HepG2 (cell line): Measurements from ENCODE around the gene NUF2. TPM values are rescaled to one million over a fixed set of nuclear protein-coding genes. Genes with fewer than 3 reads are reported as not detected.

Source experiments
- ARID2 ChIP-seq: sonication (generic); formaldehyde crosslinking; IDR thresholded peaks from 2 replicates; pipeline ENCODE4 v1.8.1; 2022; ENCODE audit warnings: mild to moderate bottlenecking, missing genetic modification reagents, borderline replicate concordance
- DNMT3B ChIP-seq: conservative IDR thresholded peaks from 2 replicates; pipeline ENCODE4 v1.6.1; 2016; ENCODE audit warnings: missing biosample characterization, control low read depth
- FLYWCH1 ChIP-seq: sonication (generic); formaldehyde crosslinking; IDR thresholded peaks from 2 replicates; pipeline ENCODE4 v1.8.1; 2023; ENCODE audit warnings: mild to moderate bottlenecking, missing genetic modification reagents
- FOSL1 ChIP-seq: sonication (generic); formaldehyde crosslinking; IDR thresholded peaks from 2 replicates; pipeline ENCODE4 v1.9.0; 2021; ENCODE audit warnings: missing genetic modification reagents, borderline replicate concordance
- GATA4 ChIP-seq: sonication (generic); IDR thresholded peaks from 2 replicates; pipeline ENCODE4 v1.6.1; 2016; ENCODE audit warnings: antibody characterized with exemption, low read depth, borderline replicate concordance
- NCOA5 ChIP-seq: sonication (generic); formaldehyde crosslinking; IDR thresholded peaks from 2 replicates; pipeline ENCODE4 v1.4.0; 2020; ENCODE audit warnings: missing genetic modification reagents
- NFKB2 ChIP-seq: sonication (generic); formaldehyde crosslinking; IDR thresholded peaks from 2 replicates; pipeline ENCODE4 v1.4.0; 2020; ENCODE audit warnings: missing genetic modification reagents, borderline replicate concordance
- NFRKB ChIP-seq: fragments of 450-650 bp; IDR thresholded peaks from 2 replicates; pipeline ENCODE4 v1.6.1; 2017
- PRMT3 ChIP-seq: sonication (generic); formaldehyde crosslinking; IDR thresholded peaks from 2 replicates; pipeline ENCODE4 v1.8.1; 2022; ENCODE audit warnings: low read depth, mild to moderate bottlenecking, moderate library complexity, missing genetic modification reagents, borderline replicate concordance
- RBAK ChIP-seq: sonication (generic); formaldehyde crosslinking; IDR thresholded peaks from 2 replicates; pipeline ENCODE4 v1.5.1; 2020; ENCODE audit warnings: mild to moderate bottlenecking, missing genetic modification reagents
- RBM22 ChIP-seq: fragments of 200-400 bp; formaldehyde crosslinking; optimal IDR thresholded peaks from 2 replicates; pipeline ENCODE3; 2017; ENCODE audit warnings: mild to moderate bottlenecking, low read length, moderate library complexity
- SAP130 ChIP-seq: IDR thresholded peaks from 2 replicates; pipeline ENCODE4 v1.6.1; 2016; ENCODE audit warnings: low read depth
- ZFAT ChIP-seq: sonication (generic); formaldehyde crosslinking; conservative IDR thresholded peaks from 2 replicates; pipeline ENCODE4 v1.8.1; 2023; ENCODE audit warnings: missing genetic modification reagents, inconsistent platforms
- ZFP36L1 ChIP-seq: sonication (generic); formaldehyde crosslinking; IDR thresholded peaks from 2 replicates; pipeline ENCODE4 v1.8.0; 2022; ENCODE audit warnings: mild to moderate bottlenecking, missing genetic modification reagents, moderate library complexity
- ZNF317 ChIP-seq: sonication (generic); formaldehyde crosslinking; IDR thresholded peaks from 2 replicates; pipeline ENCODE4 v1.5.0; 2020; ENCODE audit warnings: mild to moderate bottlenecking, missing genetic modification reagents
- ZNF496 ChIP-seq: sonication (generic); formaldehyde crosslinking; IDR thresholded peaks from 2 replicates; pipeline ENCODE4 v1.8.1; 2023; ENCODE audit warnings: mild to moderate bottlenecking, moderate library complexity, missing genetic modification reagents; ENCODE audit not compliant: insufficient replicate concordance
- ZNF614 ChIP-seq: IDR thresholded peaks from 2 replicates; pipeline ENCODE4 v1.6.1; 2018; ENCODE audit warnings: missing biosample characterization, missing genetic modification reagents, inconsistent platforms, borderline replicate concordance
- ZNF7 ChIP-seq: IDR thresholded peaks from 2 replicates; pipeline ENCODE4 v1.6.1; 2016; ENCODE audit warnings: missing biosample characterization, missing genetic modification reagents
- polyA plus RNA-seq, 8 experiments: library from polyadenylated mRNA; depleted of rRNA in 3 of 8; stranded (reverse) in 7 of 8; unstranded in 1 of 8; fragments of >200 nt; fragmentation: Illumina TruSeq in 4 of 8; extraction: Trizol in 4 of 8; gene quantifications; 2 replicates each; pipeline versions ENCODE4 v1.2.1 to v1.2.3, GENCODE V29; 2011 to 2016; ENCODE audit warnings: low read depth in 4 of 8, missing spikeins in 1 of 8, mixed read lengths in 1 of 8; ENCODE audit not compliant: insufficient read depth in 1 of 8
- total RNA-seq, 5 experiments: library from RNA; depleted of rRNA; stranded (reverse); fragments of >200 nt; fragmentation: Illumina TruSeq; extraction: Trizol; gene quantifications; 2 replicates each; pipeline ENCODE4 v1.2.3, GENCODE V29; 2016; ENCODE audit warnings: low read depth in 1 of 5
- TF ChIP-seq, protein P1 (sequence below): fragments of 450-650 bp; IDR thresholded peaks from 2 replicates; pipeline ENCODE4 v1.6.1; 2016
- TF ChIP-seq, protein P2 (sequence below): sonication (generic); formaldehyde crosslinking; conservative IDR thresholded peaks from 2 replicates; pipeline ENCODE4 v1.4.0; 2020; ENCODE audit warnings: missing genetic modification reagents
- TF ChIP-seq, protein P3 (sequence below): sonication (generic); formaldehyde crosslinking; IDR thresholded peaks from 2 replicates; pipeline ENCODE4 v1.4.0; 2020; ENCODE audit warnings: mild to moderate bottlenecking, missing genetic modification reagents
- TF ChIP-seq, protein P4 (sequence below): sonication (generic); formaldehyde crosslinking; IDR thresholded peaks from 2 replicates; pipeline ENCODE4 v1.4.0; 2020; ENCODE audit warnings: missing genetic modification reagents; ENCODE audit errors: not compliant biosample characterization

NUF2 gene
- total and polyA plus RNA-seq, 2 of the 13 experiments (the other 11 are each of a cell fraction or from before 2014, with no cell fraction given): 26.0 to 39.4 TPM

DNA sequence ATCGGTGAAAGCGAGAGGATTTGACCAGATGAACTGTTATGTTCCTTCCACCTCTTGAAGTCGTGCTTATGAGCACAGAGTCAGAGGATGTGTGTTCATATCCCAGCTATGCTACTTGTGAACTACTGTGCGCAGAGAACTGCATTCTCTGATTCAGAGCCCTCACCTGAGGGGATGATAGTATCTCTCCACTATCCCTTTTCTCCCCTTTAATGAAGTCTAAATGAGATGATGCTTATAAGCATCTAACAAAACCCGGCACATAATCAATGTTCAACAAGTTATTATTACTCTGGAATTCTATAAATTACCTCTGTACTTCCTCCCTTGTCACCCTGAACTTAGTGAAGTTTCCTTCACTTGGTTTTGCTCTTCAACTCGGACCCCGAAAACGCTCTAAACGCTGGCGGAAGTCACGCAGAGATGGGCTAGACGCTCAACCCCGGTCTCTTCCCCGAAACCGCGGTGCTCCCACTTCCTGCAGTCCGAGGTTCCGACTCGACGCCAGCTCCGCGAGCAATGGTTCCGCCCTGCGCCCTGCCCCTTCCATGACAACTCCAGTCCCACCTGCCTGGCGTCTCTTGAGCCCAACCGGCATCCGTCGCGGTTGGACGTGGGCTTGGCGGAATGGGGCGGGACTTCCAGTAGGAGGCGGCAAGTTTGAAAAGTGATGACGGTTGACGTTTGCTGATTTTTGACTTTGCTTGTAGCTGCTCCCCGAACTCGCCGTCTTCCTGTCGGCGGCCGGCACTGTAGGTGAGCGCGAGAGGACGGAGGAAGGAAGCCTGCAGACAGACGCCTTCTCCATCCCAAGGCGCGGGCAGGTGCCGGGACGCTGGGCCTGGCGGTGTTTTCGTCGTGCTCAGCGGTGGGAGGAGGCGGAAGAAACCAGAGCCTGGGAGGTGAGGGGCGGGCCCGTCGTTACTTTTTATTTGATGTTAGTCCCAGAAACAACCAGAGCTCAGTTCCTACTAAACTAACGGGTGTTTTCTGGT, at the start of gene NUF2 (continued):
- peak; percentile 43; the same call in 1 of the 2 replicates for TF ChIP-seq FOSL1 (CRISPR knock-in tag)
- TF ChIP-seq RBAK (CRISPR knock-in tag): no peak; the same call in 1 of the 2 replicates
- no peak for TF ChIP-seq FLYWCH1 (CRISPR knock-in tag)
- peak; percentile 86; the same call in 1 of the 2 replicates for TF ChIP-seq PRMT3
- no peak for TF ChIP-seq GATA4
- TF ChIP-seq, protein P1, sequence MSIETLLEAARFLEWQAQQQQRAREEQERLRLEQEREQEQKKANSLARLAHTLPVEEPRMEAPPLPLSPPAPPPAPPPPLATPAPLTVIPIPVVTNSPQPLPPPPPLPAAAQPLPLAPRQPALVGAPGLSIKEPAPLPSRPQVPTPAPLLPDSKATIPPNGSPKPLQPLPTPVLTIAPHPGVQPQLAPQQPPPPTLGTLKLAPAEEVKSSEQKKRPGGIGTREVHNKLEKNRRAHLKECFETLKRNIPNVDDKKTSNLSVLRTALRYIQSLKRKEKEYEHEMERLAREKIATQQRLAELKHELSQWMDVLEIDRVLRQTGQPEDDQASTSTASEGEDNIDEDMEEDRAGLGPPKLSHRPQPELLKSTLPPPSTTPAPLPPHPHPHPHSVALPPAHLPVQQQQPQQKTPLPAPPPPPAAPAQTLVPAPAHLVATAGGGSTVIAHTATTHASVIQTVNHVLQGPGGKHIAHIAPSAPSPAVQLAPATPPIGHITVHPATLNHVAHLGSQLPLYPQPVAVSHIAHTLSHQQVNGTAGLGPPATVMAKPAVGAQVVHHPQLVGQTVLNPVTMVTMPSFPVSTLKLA: peak; percentile 62
- peak; percentile 69; the same call in 1 of the 2 replicates for TF ChIP-seq ZNF7 (CRISPR knock-in tag)
- peak; percentile 97 for TF ChIP-seq NFKB2 (CRISPR knock-in tag)
- TF ChIP-seq NCOA5: no peak
- TF ChIP-seq, protein P2, sequence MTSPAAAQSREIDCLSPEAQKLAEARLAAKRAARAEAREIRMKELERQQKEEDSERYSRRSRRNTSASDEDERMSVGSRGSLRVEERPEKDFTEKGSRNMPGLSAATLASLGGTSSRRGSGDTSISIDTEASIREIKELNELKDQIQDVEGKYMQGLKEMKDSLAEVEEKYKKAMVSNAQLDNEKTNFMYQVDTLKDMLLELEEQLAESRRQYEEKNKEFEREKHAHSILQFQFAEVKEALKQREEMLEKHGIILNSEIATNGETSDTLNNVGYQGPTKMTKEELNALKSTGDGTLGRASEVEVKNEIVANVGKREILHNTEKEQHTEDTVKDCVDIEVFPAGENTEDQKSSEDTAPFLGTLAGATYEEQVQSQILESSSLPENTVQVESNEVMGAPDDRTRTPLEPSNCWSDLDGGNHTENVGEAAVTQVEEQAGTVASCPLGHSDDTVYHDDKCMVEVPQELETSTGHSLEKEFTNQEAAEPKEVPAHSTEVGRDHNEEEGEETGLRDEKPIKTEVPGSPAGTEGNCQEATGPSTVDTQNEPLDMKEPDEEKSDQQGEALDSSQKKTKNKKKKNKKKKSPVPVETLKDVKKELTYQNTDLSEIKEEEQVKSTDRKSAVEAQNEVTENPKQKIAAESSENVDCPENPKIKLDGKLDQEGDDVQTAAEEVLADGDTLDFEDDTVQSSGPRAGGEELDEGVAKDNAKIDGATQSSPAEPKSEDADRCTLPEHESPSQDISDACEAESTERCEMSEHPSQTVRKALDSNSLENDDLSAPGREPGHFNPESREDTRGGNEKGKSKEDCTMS (CRISPR knock-in tag): 0 out of 2 replicates have a peak, but pooled peaks have one; percentile 85
- peak; percentile 99 for TF ChIP-seq ZNF614 (CRISPR knock-in tag)
- no peak for TF ChIP-seq ZNF496 (CRISPR knock-in tag)
- TF ChIP-seq ZFAT (CRISPR knock-in tag): 0 out of 2 replicates have a peak, but pooled peaks have one; percentile 28
- TF ChIP-seq, protein P3, sequence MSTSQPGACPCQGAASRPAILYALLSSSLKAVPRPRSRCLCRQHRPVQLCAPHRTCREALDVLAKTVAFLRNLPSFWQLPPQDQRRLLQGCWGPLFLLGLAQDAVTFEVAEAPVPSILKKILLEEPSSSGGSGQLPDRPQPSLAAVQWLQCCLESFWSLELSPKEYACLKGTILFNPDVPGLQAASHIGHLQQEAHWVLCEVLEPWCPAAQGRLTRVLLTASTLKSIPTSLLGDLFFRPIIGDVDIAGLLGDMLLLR: peak; percentile 87
- TF ChIP-seq NFRKB: no peak
- TF ChIP-seq ZFP36L1 (CRISPR knock-in tag): peak; percentile 99
- TF ChIP-seq SAP130 (CRISPR knock-in tag): peak; percentile 100
- peak; percentile 92 for TF ChIP-seq ZNF317
- TF ChIP-seq DNMT3B (CRISPR knock-in tag): peak; percentile 76; the same call in 1 of the 2 replicates
- no peak for TF ChIP-seq RBM22
- peak; percentile 91; the same call in 1 of the 2 replicates for TF ChIP-seq ARID2 (CRISPR knock-in tag)
- TF ChIP-seq, protein P4, sequence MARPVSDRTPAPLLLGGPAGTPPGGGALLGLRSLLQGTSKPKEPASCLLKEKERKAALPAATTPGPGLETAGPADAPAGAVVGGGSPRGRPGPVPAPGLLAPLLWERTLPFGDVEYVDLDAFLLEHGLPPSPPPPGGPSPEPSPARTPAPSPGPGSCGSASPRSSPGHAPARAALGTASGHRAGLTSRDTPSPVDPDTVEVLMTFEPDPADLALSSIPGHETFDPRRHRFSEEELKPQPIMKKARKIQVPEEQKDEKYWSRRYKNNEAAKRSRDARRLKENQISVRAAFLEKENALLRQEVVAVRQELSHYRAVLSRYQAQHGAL (CRISPR knock-in tag): peak; percentile 92
